ENCODE measurements around the gene TRAPPC8. TPM values are rescaled to one million over a fixed set of nuclear protein-coding genes. Genes with fewer than 3 reads are reported as not detected.

Gene TRAPPC8
- total and polyA plus RNA-seq, 2 experiments from 2014 or later = 27.2 to 66.2 TPM

DNA sequence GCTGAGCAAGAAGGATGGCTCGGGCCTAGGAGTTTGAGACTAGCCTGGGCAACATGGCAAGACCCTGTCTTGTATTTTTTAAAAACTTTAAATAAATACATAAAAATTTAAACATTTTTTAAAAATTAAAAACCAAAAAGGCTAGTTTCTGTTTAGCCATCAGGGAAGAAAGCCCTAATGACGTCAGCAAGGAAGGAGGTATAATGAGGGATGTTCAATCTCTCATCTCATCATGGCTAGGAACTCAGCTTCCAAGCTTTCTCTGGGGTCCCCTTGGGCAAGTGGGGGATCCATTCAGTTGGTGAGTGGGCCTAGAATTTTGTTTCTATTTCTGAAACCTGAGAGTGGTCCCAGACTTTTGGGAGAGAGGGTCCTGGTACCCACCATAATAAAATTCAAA, 147.2 kb downstream of the TRAPPC8 start:
- H3K4me1 ChIP-seq (ENCODE audit: insufficient read depth) = no peaks in the 10 kb centered on the region
- TF ChIP-seq, protein P1, sequence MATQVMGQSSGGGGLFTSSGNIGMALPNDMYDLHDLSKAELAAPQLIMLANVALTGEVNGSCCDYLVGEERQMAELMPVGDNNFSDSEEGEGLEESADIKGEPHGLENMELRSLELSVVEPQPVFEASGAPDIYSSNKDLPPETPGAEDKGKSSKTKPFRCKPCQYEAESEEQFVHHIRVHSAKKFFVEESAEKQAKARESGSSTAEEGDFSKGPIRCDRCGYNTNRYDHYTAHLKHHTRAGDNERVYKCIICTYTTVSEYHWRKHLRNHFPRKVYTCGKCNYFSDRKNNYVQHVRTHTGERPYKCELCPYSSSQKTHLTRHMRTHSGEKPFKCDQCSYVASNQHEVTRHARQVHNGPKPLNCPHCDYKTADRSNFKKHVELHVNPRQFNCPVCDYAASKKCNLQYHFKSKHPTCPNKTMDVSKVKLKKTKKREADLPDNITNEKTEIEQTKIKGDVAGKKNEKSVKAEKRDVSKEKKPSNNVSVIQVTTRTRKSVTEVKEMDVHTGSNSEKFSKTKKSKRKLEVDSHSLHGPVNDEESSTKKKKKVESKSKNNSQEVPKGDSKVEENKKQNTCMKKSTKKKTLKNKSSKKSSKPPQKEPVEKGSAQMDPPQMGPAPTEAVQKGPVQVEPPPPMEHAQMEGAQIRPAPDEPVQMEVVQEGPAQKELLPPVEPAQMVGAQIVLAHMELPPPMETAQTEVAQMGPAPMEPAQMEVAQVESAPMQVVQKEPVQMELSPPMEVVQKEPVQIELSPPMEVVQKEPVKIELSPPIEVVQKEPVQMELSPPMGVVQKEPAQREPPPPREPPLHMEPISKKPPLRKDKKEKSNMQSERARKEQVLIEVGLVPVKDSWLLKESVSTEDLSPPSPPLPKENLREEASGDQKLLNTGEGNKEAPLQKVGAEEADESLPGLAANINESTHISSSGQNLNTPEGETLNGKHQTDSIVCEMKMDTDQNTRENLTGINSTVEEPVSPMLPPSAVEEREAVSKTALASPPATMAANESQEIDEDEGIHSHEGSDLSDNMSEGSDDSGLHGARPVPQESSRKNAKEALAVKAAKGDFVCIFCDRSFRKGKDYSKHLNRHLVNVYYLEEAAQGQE (IDR thresholded peaks at IDR 0.05; ENCODE audit: unreplicated experiment) = no peak
- TF ChIP-seq ZNF331 (CRISPR knock-in tag; IDR thresholded peaks at IDR 0.05; ENCODE audit: low read depth) = no peak
- TF ChIP-seq JUNB (IDR thresholded peaks at IDR 0.05; ENCODE audit: unreplicated experiment) = no peak
- TF ChIP-seq EZH2 (IDR thresholded peaks at IDR 0.05; ENCODE audit: low read depth, unreplicated experiment) = no peak
- no peak for TF ChIP-seq ZNF114 (CRISPR knock-in tag; IDR thresholded peaks at IDR 0.05)
- TF ChIP-seq STAT1 (IDR thresholded peaks at IDR 0.05; ENCODE audit: unreplicated experiment) = no peak
- TF ChIP-seq CREB1 (CRISPR knock-in tag; IDR thresholded peaks at IDR 0.05; ENCODE audit: low read depth) = no peak
- TF ChIP-seq, protein P2, sequence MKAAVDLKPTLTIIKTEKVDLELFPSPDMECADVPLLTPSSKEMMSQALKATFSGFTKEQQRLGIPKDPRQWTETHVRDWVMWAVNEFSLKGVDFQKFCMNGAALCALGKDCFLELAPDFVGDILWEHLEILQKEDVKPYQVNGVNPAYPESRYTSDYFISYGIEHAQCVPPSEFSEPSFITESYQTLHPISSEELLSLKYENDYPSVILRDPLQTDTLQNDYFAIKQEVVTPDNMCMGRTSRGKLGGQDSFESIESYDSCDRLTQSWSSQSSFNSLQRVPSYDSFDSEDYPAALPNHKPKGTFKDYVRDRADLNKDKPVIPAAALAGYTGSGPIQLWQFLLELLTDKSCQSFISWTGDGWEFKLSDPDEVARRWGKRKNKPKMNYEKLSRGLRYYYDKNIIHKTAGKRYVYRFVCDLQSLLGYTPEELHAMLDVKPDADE (IDR thresholded peaks at IDR 0.05) = no peak
- TF ChIP-seq, protein P3, sequence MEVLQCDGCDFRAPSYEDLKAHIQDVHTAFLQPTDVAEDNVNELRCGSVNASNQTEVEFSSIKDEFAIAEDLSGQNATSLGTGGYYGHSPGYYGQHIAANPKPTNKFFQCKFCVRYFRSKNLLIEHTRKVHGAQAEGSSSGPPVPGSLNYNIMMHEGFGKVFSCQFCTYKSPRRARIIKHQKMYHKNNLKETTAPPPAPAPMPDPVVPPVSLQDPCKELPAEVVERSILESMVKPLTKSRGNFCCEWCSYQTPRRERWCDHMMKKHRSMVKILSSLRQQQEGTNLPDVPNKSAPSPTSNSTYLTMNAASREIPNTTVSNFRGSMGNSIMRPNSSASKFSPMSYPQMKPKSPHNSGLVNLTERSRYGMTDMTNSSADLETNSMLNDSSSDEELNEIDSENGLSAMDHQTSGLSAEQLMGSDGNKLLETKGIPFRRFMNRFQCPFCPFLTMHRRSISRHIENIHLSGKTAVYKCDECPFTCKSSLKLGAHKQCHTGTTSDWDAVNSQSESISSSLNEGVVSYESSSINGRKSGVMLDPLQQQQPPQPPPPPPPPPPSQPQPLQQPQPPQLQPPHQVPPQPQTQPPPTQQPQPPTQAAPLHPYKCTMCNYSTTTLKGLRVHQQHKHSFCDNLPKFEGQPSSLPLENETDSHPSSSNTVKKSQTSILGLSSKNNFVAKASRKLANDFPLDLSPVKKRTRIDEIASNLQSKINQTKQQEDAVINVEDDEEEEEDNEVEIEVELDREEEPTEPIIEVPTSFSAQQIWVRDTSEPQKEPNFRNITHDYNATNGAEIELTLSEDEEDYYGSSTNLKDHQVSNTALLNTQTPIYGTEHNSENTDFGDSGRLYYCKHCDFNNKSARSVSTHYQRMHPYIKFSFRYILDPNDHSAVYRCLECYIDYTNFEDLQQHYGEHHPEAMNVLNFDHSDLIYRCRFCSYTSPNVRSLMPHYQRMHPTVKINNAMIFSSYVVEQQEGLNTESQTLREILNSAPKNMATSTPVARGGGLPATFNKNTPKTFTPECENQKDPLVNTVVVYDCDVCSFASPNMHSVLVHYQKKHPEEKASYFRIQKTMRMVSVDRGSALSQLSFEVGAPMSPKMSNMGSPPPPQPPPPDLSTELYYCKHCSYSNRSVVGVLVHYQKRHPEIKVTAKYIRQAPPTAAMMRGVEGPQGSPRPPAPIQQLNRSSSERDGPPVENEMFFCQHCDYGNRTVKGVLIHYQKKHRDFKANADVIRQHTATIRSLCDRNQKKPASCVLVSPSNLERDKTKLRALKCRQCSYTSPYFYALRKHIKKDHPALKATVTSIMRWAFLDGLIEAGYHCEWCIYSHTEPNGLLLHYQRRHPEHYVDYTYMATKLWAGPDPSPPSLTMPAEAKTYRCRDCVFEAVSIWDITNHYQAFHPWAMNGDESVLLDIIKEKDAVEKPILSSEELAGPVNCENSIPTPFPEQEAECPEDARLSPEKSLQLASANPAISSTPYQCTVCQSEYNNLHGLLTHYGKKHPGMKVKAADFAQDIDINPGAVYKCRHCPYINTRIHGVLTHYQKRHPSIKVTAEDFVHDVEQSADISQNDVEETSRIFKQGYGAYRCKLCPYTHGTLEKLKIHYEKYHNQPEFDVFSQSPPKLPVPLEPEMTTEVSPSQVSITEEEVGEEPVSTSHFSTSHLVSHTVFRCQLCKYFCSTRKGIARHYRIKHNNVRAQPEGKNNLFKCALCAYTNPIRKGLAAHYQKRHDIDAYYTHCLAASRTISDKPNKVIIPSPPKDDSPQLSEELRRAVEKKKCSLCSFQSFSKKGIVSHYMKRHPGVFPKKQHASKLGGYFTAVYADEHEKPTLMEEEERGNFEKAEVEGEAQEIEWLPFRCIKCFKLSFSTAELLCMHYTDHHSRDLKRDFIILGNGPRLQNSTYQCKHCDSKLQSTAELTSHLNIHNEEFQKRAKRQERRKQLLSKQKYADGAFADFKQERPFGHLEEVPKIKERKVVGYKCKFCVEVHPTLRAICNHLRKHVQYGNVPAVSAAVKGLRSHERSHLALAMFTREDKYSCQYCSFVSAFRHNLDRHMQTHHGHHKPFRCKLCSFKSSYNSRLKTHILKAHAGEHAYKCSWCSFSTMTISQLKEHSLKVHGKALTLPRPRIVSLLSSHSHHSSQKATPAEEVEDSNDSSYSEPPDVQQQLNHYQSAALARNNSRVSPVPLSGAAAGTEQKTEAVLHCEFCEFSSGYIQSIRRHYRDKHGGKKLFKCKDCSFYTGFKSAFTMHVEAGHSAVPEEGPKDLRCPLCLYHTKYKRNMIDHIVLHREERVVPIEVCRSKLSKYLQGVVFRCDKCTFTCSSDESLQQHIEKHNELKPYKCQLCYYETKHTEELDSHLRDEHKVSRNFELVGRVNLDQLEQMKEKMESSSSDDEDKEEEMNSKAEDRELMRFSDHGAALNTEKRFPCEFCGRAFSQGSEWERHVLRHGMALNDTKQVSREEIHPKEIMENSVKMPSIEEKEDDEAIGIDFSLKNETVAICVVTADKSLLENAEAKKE (CRISPR knock-in tag; IDR thresholded peaks at IDR 0.05) = no peak
- TF ChIP-seq NANOG (IDR thresholded peaks at IDR 0.05; ENCODE audit: borderline replicate concordance) = no peak
- no peak for TF ChIP-seq EZH2phosphoT487 (IDR thresholded peaks at IDR 0.05; ENCODE audit: unreplicated experiment)
- no peak for TF ChIP-seq POLR2AphosphoS5 (IDR thresholded peaks at IDR 0.05; ENCODE audit: low read depth)
- TF ChIP-seq, protein P4, sequence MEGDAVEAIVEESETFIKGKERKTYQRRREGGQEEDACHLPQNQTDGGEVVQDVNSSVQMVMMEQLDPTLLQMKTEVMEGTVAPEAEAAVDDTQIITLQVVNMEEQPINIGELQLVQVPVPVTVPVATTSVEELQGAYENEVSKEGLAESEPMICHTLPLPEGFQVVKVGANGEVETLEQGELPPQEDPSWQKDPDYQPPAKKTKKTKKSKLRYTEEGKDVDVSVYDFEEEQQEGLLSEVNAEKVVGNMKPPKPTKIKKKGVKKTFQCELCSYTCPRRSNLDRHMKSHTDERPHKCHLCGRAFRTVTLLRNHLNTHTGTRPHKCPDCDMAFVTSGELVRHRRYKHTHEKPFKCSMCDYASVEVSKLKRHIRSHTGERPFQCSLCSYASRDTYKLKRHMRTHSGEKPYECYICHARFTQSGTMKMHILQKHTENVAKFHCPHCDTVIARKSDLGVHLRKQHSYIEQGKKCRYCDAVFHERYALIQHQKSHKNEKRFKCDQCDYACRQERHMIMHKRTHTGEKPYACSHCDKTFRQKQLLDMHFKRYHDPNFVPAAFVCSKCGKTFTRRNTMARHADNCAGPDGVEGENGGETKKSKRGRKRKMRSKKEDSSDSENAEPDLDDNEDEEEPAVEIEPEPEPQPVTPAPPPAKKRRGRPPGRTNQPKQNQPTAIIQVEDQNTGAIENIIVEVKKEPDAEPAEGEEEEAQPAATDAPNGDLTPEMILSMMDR (conservative IDR thresholded peaks at IDR 0.05; ENCODE audit: low read depth in 2 of 2) = no peak
- 0 out of 2 replicates have a peak, but pooled peaks cover 3% of the 10 kb centered on the region for H3K9me2 ChIP-seq (ENCODE audit: insufficient read depth)
- Mint-ChIP-seq H3K27ac (no peak overlapping the region), H3K27me3 (ENCODE audit: insufficient read depth, low read depth, poor library complexity) (peaks cover 8% of the 10 kb centered on the region), H3K9me3 (no peaks in the 10 kb centered on the region), H3K36me3 (ENCODE audit: low read depth) (peaks cover 5% of the 10 kb centered on the region; the same call in 2 of the 3 replicates), H3K4me1 (peaks cover 5% of the 10 kb centered on the region; the same call in 1 of the 3 replicates), H3K4me3 (no peak overlapping the region)
- no peaks in the 10 kb centered on the region for H4K20me1 ChIP-seq (replicated peaks; ENCODE audit: insufficient read depth)
- no peaks in the 10 kb centered on the region for H3K79me2 ChIP-seq (replicated peaks; ENCODE audit: insufficient read depth)
- no peaks in the 10 kb centered on the region for H3F3A ChIP-seq (replicated peaks; ENCODE audit: low read depth)
- H3K27ac ChIP-seq (ENCODE audit: low read depth) = no peak overlapping the region
- DNase-seq (ENCODE audit: low spot score) (no peak), ATAC-seq (no peak)
- H3K27me3 ChIP-seq (ENCODE audit: insufficient read depth) = no peaks in the 10 kb centered on the region
- H3K4me3 ChIP-seq = no peak overlapping the region
- no peak overlapping the region for H3K4me2 ChIP-seq
- no peaks in the 10 kb centered on the region for H3K36me3 ChIP-seq (ENCODE audit: insufficient read depth)
- H2AFZ ChIP-seq = no peak overlapping the region
